Chondrocyte (in vitro differentiated cells): ENCODE results near the gene HNRNPH2. TPM values are rescaled to one million over a fixed set of nuclear protein-coding genes. Genes with fewer than 3 reads are reported as not detected.
A peak's percentile ranks its signal among the peaks of the same experiment; 100 is the strongest.

Experiments used
- DNase-seq: peaks from one replicate; pipeline ENCODE4 v3.0.0; 2021; ENCODE audit warnings: mixed read lengths, low spot score
- H3K27ac Mint-ChIP-seq: one replicate; pipeline ENCODE4 v1.8.0; 2021; ENCODE audit warnings: mild to moderate bottlenecking, moderate library complexity, mixed read lengths; ENCODE audit not compliant: unreplicated experiment
- H3K27me3 Mint-ChIP-seq: 2 replicates; pipeline ENCODE4 v1.8.0; 2021; ENCODE audit warnings: low read depth, mixed read lengths
- H3K36me3 Mint-ChIP-seq: 2 replicates; pipeline ENCODE4 v1.8.0; 2021; ENCODE audit warnings: low read depth, mixed read lengths
- H3K4me1 Mint-ChIP-seq: 2 replicates; pipeline ENCODE4 v1.8.0; 2021; ENCODE audit warnings: low read depth, mild to moderate bottlenecking, mixed read lengths
- H3K4me3 Mint-ChIP-seq: one replicate; pipeline ENCODE4 v1.8.0; 2021; ENCODE audit warnings: mild to moderate bottlenecking, moderate library complexity, mixed read lengths; ENCODE audit not compliant: unreplicated experiment
- H3K9me3 Mint-ChIP-seq: 2 replicates; pipeline ENCODE4 v1.8.0; 2021; ENCODE audit warnings: low read depth, mixed read lengths
- CTCF ChIP-seq: fragments of 200-600 bp; sonication (generic); IDR thresholded peaks from 2 replicates; pipeline ENCODE4 v1.5.0; 2021; ENCODE audit warnings: antibody characterized with exemption, mild to moderate bottlenecking, moderate library complexity
- long read RNA-seq: library from polyadenylated mRNA; stranded (forward); transcript quantifications from one replicate; pipeline ENCODE4 v2.0.0, GENCODE V29; 2021
- total RNA-seq: library from RNA; stranded (reverse); gene quantifications from 3 replicates; pipeline ENCODE4 v1.2.1, GENCODE V29; 2021

The HNRNPH2 gene
- 52.4 to 64.2 TPM (median 52.9 TPM) in 3 replicates for total RNA-seq
- long read RNA-seq, transcript HNRNPH2-201 (2 exons, 2,223 nt) = major isoform, 177 of 182 reads
- long read RNA-seq, partial matches to known transcripts = 5 of 182 reads
- long read RNA-seq, other reads (novel, unspliced or antisense) = 0 of 182 reads

GRCh38 chrX:101407748-101408531 lies at the start of gene HNRNPH2, which contains the start of gene GLA:
Gene HNRNPH2 (plus strand): TSS chrX:101408222. CDS start chrX:101411989, 3,767 bp downstream.
Gene GLA (minus strand): TSS chrX:101407925. CDS start chrX:101407903, 22 bp downstream.
- no peaks in the 10 kb centered on the region for H3K27me3 Mint-ChIP-seq
- peaks cover 2% of the 10 kb centered on the region for H3K9me3 Mint-ChIP-seq
- DNase-seq = no peak
- H3K4me3 Mint-ChIP-seq = peak within 1 kb of the TSS; percentile 83
- TF ChIP-seq CTCF = peak; percentile 31
- H3K27ac Mint-ChIP-seq = peak within 1 kb of the TSS; percentile 98
- H3K36me3 Mint-ChIP-seq = peaks cover 2% of the 10 kb centered on the region
- peaks cover 22% of the 10 kb centered on the region for H3K4me1 Mint-ChIP-seq

GRCh38 chrX:101359966-101360365 lies 48.1 kb upstream of the HNRNPH2 start:
- no peak for DNase-seq
- no peaks in the 10 kb centered on the region for H3K36me3 Mint-ChIP-seq
- H3K27ac Mint-ChIP-seq = no peak overlapping the region
- H3K9me3 Mint-ChIP-seq = no peaks in the 10 kb centered on the region
- no peaks in the 10 kb centered on the region for H3K27me3 Mint-ChIP-seq
- no peaks in the 10 kb centered on the region for H3K4me1 Mint-ChIP-seq
- no peak for TF ChIP-seq CTCF
- no peak overlapping the region for H3K4me3 Mint-ChIP-seq

GRCh38 chrX:101360390-101360789 lies 47.6 kb upstream of the HNRNPH2 start:
- DNase-seq = no peak
- H3K36me3 Mint-ChIP-seq = no peaks in the 10 kb centered on the region
- H3K27me3 Mint-ChIP-seq = no peaks in the 10 kb centered on the region
- no peaks in the 10 kb centered on the region for H3K4me1 Mint-ChIP-seq
- H3K27ac Mint-ChIP-seq = no peak overlapping the region
- TF ChIP-seq CTCF = no peak
- no peaks in the 10 kb centered on the region for H3K9me3 Mint-ChIP-seq
- no peak overlapping the region for H3K4me3 Mint-ChIP-seq

GRCh38 chrX:101362116-101362515 lies 45.9 kb upstream of the HNRNPH2 start:
- TF ChIP-seq CTCF = no peak
- no peaks in the 10 kb centered on the region for H3K9me3 Mint-ChIP-seq

GRCh38 chrX:101362757-101363156 lies 45.3 kb upstream of the HNRNPH2 start:
- Mint-ChIP-seq H3K27me3 (no peaks in the 10 kb centered on the region), H3K9me3 (no peaks in the 10 kb centered on the region), H3K4me3 (no peak overlapping the region), H3K27ac (no peak overlapping the region), H3K4me1 (no peaks in the 10 kb centered on the region), H3K36me3 (no peaks in the 10 kb centered on the region)
- no peak for TF ChIP-seq CTCF
- DNase-seq = no peak

More at GRCh38 chrX:101362116-101362515, 45.9 kb upstream of the HNRNPH2 start:
- no peaks in the 10 kb centered on the region for H3K36me3 Mint-ChIP-seq
- H3K27ac Mint-ChIP-seq = no peak overlapping the region
- H3K4me3 Mint-ChIP-seq = no peak overlapping the region
- no peak for DNase-seq
- no peaks in the 10 kb centered on the region for H3K27me3 Mint-ChIP-seq
- H3K4me1 Mint-ChIP-seq = no peaks in the 10 kb centered on the region
